HG02759 (cell line): Measurements from ENCODE around the gene LPCAT1.
"Not testable (repeated sequence)": the region's sequence is repeated elsewhere in the genome, so short reads cannot be mapped to it uniquely, and the experiment has no call there.

Experiments
- ATAC-seq: cut with Tn5 transposase; IDR thresholded peaks from one replicate; pipeline ENCODE4 v1.9.1; 2021; ENCODE audit warnings: mild to moderate bottlenecking, moderate library complexity; ENCODE audit not compliant: unreplicated experiment

LPCAT1 gene

DNA sequence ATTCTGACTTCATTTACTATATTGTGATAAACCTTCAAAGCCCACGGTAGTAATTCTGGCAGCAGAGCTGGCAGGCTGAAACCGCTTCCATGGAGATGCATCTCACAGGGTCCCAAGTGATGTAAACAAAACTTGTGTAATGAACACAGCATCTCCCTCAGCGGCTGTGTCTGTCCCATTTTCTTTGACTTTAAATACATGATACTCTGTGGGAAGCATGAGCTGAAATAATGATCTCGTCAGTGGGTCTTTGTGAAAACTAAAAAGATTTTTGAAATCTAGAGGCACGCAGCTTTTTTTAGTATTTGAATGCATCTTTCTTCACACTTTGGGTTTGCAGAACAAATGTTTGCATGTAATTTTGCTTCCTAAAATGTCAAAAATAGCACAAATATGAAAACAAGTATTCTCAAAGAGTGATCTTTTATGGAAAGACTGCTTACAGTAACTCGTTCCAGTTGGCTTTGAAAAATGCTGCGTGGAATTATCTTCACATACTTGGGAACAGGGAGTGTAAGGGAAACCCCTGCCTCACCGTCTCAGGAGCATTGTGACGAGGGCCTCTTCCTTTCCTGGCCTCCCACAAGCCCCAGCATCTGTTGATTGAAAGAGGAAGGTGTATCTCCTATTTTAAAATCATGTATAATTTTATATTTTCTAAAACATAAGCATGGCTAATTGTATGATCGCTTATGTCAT lies 18.1 kb upstream of the LPCAT1 start:
- ATAC-seq, result no peak

- ATAC-seq, result no peak
Observed at GRCh38 chr5:1540831-1541701, 17.3 kb upstream of the LPCAT1 start.

- ATAC-seq, result no peak
Observed at GRCh38 chr5:1540166-1540565, 16.4 kb upstream of the LPCAT1 start.

DNA sequence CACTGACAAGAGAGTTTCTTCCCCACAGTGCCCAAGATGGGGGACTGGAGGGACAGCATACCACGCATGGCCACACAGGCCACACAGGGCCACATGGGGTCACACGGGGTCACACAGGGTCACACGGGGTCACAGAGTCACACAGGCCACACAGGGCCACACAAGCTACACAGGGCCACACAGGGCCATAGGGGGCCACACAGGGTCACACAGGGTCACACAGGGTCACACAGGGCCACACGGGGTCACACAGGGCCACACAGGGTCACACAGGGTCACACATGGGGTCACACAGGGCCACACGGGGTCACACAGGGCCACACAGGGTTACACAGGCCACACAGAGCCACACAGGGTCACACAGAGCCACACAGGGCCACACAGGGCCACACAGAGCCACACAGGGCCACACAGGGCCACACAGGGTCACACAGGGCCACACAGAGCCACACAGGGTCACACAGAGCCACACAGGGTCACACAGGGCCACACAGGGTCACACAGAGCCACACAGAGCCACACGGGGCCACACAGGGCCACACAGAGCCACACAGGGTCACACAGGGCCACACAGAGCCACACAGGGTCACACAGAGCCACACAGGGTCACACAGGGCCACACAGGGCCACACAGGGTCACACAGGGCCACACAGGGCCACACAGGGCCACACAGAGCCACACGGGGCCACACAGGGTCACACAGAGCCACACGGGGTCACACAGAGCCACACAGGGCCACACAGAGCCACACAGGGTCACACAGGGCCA lies 15.8 kb upstream of the LPCAT1 start:
- not testable (repeated sequence) for ATAC-seq

GRCh38 chr5:1538741-1539392 lies 15.1 kb upstream of the LPCAT1 start:
- ATAC-seq, result no peak

GRCh38 chr5:1538276-1538675 lies 14.5 kb upstream of the LPCAT1 start:
- no peak for ATAC-seq

DNA sequence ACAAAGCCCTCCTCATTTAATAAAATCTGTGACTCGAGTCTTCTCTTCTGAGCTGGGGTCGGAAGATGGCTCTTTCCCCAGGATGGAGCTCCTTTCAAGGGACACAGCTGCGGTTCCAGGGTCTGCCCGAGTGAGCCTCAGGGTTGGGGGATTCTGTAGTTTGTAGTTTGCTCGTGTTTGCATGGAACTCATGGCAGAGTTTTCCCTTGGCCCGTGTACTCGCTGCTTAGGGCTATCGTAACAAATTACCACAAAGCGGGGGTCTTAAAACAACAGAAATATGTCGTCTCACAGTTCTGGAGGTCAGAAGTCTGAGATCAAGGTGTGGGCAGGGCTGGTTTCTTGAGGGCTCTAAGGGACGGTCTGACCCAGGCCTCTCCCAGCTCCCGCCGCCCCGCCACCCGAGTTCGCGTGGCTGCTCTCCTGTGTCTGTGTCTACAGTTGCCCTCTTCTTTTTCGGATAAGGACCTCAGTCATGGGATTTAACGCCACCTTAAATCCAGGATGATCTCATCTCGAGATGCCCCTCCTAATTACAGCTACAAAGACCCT lies 13.9 kb upstream of the LPCAT1 start:
- ATAC-seq, result no peak

DNA sequence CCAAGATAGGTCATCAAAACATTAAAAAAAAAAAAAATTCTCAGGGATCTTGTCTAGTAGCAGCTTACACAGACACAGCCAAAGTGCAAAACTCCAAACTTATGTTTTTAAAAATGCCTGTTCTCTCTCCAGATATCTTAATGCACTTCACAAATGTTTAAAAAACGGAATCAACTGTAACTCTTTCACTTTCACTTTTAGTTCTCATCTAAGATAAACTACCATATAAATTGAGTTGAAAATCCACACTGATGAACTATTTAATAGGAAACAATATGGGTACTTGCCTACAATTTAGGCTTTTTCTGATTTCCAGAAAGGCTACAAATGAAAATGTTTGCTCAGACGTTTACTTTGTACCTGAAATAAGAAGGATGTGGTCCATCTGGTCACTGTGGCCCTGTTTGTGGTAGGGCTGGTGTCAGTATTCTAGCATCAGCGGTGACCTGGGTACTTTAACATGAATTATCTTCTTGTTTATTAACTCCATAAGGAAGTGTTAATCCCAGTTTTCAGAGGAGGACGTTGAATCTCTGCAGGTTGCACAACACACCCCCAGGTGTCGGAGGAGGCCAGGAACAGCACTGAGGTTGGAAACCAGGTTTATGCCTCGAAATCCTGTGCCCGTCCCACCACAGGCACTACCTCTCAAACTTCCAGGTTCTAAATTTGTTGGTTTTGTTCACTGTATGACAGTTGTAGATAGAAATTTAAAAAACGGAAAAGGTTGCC lies 13.3 kb upstream of the LPCAT1 start:
- no peak for ATAC-seq

GRCh38 chr5:1536322-1536845 lies 12.6 kb upstream of the LPCAT1 start:
- peak; percentile 99 for ATAC-seq

DNA sequence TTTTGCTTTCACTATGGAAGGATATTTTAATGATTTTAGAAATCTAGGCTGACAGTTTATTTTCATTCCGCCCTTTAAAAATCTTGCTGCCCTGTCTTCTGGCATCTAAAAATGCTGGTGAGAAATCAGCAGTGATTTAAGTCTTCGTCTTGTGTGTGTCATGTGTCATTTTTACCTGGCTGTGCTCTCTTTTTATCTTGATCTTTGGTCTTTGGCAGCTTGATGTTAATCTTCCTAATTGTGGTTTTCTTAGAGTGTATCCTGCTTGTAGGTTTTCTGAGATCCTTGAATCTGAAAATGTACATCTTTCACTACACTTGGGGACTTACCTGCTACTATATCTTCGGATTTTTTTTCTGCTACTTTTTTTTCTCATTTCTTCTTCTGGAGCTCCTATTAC lies 11.9 kb upstream of the LPCAT1 start:
- ATAC-seq, result no peak

DNA sequence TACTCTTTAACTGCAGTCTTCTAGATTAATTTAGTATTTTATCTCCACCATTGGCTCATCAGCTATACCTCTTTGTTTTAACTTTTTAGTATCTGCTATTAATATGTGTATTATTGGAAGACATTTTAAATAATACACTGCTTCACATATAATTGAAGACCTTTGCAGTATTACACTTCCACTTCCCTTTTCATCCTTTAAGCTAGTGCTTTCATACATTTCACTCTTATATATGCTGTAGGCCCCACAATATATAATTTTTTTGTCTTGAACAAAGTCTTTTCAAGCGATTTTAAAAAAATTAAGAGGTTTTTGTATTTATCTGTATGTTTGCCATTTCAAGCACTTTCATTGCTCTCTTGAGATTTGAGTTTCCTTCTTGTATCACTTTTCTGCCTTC lies 8.6 kb upstream of the LPCAT1 start:
- ATAC-seq, result no peak

DNA sequence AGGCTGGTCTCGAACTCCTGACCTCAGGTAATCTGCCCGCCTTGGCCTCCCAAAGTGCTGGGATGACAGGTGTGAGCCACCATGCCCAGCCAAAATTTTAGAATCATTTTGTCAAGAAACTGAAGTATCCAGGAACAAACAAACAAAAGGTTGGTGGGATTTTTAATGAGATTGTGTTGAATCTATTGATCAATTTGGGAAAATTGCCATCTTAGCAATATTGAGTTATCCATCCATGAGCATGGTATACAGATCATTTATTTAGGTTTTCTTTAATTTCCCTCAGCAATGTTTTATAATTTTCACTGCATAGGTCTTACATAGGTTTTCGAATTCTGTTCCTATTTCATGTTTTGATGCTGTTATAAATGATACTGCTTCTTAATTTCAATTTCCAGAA lies 5.7 kb upstream of the LPCAT1 start:
- ATAC-seq, result no peak

DNA sequence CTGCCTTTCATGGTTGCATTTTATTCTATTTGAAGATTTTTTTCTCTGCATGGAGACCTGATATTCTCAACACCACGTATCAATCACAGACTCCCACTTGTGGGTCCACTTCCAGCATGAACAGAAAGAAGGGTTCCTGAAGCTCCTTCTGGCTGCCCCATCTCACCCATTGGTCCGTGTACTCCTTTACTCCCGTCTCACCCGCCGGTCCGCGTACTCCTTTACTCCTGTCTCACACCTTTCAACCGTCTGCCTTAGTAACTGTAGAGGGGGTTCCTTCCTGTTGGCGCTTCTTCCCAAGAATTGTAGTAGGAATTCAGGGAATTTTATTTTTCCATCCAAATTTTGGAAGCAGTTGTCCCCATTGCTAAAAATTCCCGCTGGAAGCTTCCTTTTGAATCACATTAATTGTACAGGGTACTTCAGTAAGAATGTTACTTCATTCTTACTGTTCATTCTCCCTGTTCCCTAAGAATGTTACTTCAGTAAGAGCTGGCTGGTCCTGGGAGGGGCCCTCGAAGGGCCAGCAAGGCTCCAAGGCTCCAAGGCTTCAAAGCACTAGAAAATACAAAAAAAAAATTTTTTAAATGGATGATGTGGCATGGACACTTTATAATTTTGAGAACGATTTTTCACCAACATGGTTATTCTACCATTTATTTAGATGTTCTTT lies 3.9 kb upstream of the LPCAT1 start:
- ATAC-seq, result no peak

DNA sequence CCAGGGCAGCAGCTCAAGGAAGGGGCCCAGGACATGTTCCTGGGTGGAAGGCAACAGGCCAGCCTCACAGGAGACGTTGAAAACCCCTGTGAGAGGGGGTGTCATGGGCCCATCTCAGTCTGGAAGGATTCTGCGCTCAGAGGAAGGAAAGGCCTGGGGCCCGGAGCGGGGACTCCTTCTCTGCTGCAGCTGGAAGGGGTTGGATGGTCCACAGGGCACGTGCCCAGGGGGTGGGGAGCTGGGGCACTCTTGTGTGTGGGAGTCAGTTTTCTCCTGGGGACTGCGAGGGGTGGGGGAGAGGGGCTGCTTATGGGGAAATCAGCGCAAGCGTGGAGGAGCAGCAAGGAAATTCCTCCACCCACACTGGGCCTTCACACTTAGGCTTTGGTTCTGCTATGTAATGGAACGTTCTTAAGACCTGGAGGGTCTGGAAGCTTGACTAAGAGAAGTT lies 2.9 kb upstream of the LPCAT1 start:
- no peak for ATAC-seq

GRCh38 chr5:1526190-1526631 lies 2.5 kb upstream of the LPCAT1 start:
- no peak for ATAC-seq

DNA sequence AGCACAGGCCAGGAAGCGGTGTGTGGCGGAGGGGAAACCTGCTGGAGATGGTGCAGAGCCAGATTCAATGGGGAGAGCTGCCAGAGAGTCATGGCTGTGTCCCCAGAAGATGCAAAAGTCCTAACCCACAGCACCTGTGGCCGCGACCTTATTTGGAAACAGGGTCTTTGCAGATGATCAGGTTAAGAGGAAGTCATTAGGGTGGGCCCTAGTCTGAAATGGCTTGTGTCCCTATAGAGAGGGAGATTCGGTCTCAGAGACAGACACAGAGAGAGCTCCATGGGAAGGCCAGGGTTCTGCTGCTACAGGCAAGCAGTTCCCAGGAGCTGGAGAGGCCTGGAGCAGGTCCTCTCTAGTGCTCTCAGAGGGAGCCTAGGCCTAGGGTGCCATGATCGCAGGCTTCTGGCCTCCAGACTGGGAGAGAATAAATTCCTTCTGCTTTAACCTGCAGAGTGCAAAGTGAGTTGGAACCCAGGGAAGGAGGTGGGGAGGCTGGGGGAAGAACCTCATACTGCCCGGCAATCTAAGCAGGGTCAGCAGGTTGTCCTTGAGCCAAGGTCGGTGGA lies 1.9 kb upstream of the LPCAT1 start:
- no peak for ATAC-seq

DNA sequence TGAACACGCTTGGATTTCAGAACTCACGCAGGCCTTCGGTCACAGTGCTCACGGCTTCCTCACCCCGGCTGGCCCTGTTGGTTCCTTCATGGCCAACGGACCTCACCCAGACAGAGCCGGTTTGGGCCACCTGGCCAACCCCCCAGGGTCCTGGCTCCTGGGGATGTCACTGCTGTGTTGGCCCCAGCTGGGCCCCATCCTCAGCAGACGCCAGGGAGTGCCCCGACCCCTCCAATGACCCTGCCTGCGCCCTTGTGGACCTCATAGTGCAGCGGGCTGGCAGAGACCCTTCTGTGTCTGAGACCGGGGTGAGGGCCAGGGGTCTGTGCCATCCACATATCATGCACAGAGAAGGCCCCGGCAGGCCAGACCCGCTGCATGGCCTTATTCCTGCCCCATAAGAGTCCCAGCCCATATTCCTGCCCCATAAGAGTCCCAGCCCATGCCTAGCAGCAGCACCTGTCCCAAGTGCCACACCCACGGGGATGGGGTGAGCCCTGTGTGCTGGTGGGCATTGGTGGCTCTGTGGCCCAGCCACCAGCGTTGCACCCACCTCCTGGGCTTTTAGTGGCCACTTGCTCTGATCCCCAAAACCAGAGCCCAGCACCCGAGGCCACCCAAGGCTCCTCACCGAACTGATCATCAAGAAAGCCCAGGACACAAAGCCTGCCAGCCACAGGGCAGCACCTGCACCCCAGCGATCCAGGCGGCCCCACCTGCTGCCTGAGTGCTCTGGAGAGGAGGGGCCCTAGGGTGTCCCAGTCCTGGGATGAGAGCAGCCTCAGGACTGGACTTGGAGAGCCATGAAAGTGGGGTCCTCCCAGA lies 1.3 kb upstream of the LPCAT1 start:
- no peak for ATAC-seq

DNA sequence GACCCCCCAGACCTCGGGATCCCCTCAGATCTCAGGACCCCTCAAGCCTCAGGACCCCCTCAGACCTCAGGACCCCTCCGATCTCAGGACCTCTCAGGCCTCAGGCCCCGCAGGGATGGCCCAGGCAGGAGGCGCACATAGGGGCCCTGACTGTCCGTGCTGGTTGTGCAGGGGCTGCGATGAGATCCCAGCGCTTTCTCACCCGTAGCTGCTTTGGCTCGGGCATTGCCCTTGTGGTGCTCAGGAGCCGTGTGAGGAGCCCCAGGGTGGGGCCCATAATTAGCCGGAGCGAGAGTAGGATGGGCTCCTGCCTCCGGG lies 680 bp upstream of the LPCAT1 start:
- no peak for ATAC-seq
